T47D (cell line): Measurements from ENCODE around the gene EXOC1.

ENCODE experiments used
- DNase-seq, 2 experiments: peaks; one replicate each; pipeline versions ENCODE4 v3.0.0 to v3.0.0-alpha.2; 2011 to 2012; ENCODE audit warnings: low read depth in 1 of 2, low spot score in 1 of 2
- JUND ChIP-seq: IDR thresholded peaks from 2 replicates; pipeline ENCODE4 v1.6.1; 2012; ENCODE audit warnings: low read depth
- in situ Hi-C: cut with HindIII; loops from 2 replicates; pipeline ENCODE4 v1.10.0; 2016; ENCODE audit warnings: low sequenced_read_pairs, low pct_unique_long_range_greater_than_20kb

Gene EXOC1

DNA sequence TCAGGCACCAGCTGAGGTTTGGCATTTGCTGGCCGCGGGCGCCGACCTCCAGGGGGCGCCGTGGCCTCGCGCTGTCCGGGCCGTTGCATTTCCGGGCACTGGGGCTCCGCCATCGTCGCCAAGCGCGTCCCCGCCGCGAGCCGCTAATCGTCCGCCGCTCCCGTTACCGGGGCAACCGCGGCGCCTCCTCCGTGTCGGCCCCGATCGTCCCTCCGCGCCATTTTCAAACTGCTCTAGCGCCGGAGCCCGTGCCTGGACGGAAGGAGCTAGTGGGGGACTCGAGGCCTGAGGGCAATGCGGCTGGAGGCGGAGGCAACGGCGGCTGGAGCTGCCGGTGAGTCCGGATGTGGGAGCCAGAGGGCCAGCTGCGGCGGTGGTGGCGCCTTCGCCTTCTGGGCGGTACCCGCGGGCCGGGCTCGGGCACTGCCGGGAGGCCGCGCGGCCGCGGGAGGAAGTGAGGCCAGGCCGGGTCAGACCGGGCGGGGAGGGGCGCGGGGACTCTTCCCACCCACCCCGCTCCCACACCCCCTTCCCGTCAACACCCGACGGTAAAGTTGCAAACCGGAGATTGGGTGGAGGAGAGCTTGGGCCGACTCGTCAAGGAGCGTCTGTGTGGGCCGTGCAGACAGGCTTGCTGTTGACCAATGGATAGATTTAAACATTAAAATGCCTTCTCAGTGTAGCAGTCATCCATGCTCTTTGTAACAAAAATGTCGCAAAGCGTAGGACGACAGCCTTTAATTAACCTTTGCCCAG, 95.5 kb downstream of the EXOC1 start, which contains the start of gene CEP135:
CEP135 (plus strand) TSS at position 220 of the 756 bp plus-strand sequence. CDS start 3,186 bp downstream, outside the sequence.
- TF ChIP-seq JUND = no peak
- in situ Hi-C loops = no loop called here
- peak; percentile 58 to 90 for DNase-seq

DNA sequence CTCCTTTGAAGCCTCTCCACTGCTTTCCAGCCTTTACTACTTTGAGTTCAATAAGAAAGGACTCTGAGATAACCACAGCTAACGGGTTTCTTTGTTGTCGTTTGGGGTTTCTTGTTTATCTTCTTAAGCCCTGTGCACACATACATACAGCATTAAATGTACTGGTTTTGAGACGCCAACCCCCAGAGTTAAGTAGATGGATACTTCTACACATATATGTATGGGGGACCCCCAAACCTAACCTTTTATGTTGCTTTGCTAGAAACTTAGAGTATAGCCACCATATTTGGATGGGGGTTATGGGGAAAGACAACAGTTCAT, 96.0 kb downstream of the EXOC1 start:
- no peak for DNase-seq
- no peak for TF ChIP-seq JUND
- in situ Hi-C loops = no loop called here

- TF ChIP-seq JUND = no peak
- in situ Hi-C loops = no loop called here
- no peak for DNase-seq
Measured at GRCh38 chr4:55951191-55951922, 97.9 kb downstream of the EXOC1 start.
